ENCODE results near the gene OR4F15. TPM values are rescaled to one million over a fixed set of nuclear protein-coding genes. Genes with fewer than 3 reads are reported as not detected.
"Not testable (repeated sequence)": the region's sequence is repeated elsewhere in the genome, so short reads cannot be mapped to it uniquely, and the experiment has no call there.

Gene OR4F15
- total RNA-seq, result not detected
- long read RNA-seq, result 0 reads

- no peak within 1 kb of the TSS for H3K27ac ChIP-seq
- no peaks in the 10 kb centered on the region for H3K27me3 ChIP-seq
- intact Hi-C loops (cut with DNase I), result no loop called here
- no peak for ATAC-seq
- no peaks in the 10 kb centered on the region for H3K4me1 ChIP-seq
- H3K36me3 ChIP-seq, result no peaks in the 10 kb centered on the region
- no peaks in the 10 kb centered on the region for H3K9me3 ChIP-seq
- TF ChIP-seq POLR2A (IDR thresholded peaks at IDR 0.05), result no peak
- no peak within 1 kb of the TSS for H3K4me3 ChIP-seq
- no peak for DNase-seq
Observed at GRCh38 chr15:101811902-101812301, at the start of gene OR4F15. OR4F15 (plus strand) TSS chr15:101812202; CDS start chr15:101818187, 5,985 bp downstream.

- H3K9me3 ChIP-seq; H3K4me3 ChIP-seq; H3K4me1 ChIP-seq; H3K27ac ChIP-seq; intact Hi-C loops (cut with DNase I); H3K27me3 ChIP-seq; ATAC-seq; H3K36me3 ChIP-seq: not testable (repeated sequence)
- 72% methylated on average over 5 of the region's 23 CpGs for WGBS (ENCODE audit: insufficient coverage, low coverage, low lambda C conversion rate, missing lambda C conversion rate)
- DNase-seq, result peak in 1 of 3 donors; percentile 52
Observed at GRCh38 chr15:101764669-101765339, 47.2 kb upstream of the OR4F15 start.

GRCh38 chr15:101765340-101765671 lies 46.7 kb upstream of the OR4F15 start:
- intact Hi-C loops (cut with DNase I), result not testable (repeated sequence)
- no CpG with 5 or more reads among the region's 7 CpGs for WGBS (ENCODE audit: insufficient coverage, low coverage, low lambda C conversion rate, missing lambda C conversion rate)

GRCh38 chr15:101765772-101766456 lies 46.1 kb upstream of the OR4F15 start:
- no peak overlapping the region for H3K4me3 ChIP-seq
- H3K9me3 ChIP-seq, result no peaks in the 10 kb centered on the region
- no peaks in the 10 kb centered on the region for H3K27me3 ChIP-seq
- WGBS (ENCODE audit: insufficient coverage, low coverage, low lambda C conversion rate, missing lambda C conversion rate), result 61% methylated on average over 3 of the region's 15 CpGs
- DNase-seq (no peak), ATAC-seq (no peak)
- H3K27ac ChIP-seq, result no peak overlapping the region
- no peak for TF ChIP-seq POLR2A (IDR thresholded peaks at IDR 0.05)
- TF ChIP-seq CTCF (IDR thresholded peaks at IDR 0.05), result no peak
- intact Hi-C loops (cut with DNase I), result no loop called here
- no peaks in the 10 kb centered on the region for H3K36me3 ChIP-seq
- H3K4me1 ChIP-seq, result no peaks in the 10 kb centered on the region

More at GRCh38 chr15:101765340-101765671, 46.7 kb upstream of the OR4F15 start:
- not testable (repeated sequence) for H3K36me3 ChIP-seq, H3K27me3 ChIP-seq, H3K4me1 ChIP-seq, H3K9me3 ChIP-seq, ATAC-seq, H3K27ac ChIP-seq, DNase-seq, H3K4me3 ChIP-seq

- H3K27ac ChIP-seq; H3K9me3 ChIP-seq; H3K4me3 ChIP-seq; H3K27me3 ChIP-seq; ATAC-seq; intact Hi-C loops (cut with DNase I); H3K36me3 ChIP-seq; H3K4me1 ChIP-seq: not testable (repeated sequence)
- WGBS (ENCODE audit: insufficient coverage, low coverage, low lambda C conversion rate, missing lambda C conversion rate), result no CpG with 5 or more reads among the region's 11 CpGs
- TF ChIP-seq CTCF (IDR thresholded peaks at IDR 0.05), result peak in 1 of 4 donors; percentile 7
- peak in 1 of 3 donors; percentile 53 for DNase-seq
Observed at GRCh38 chr15:101767083-101767640, 44.8 kb upstream of the OR4F15 start.

- Histone ChIP-seq H3K4me1 (no peaks in the 10 kb centered on the region), H3K9me3 (no peaks in the 10 kb centered on the region), H3K27me3 (no peaks in the 10 kb centered on the region), H3K4me3 (no peak overlapping the region), H3K36me3 (no peaks in the 10 kb centered on the region), H3K27ac (no peak overlapping the region)
- 60% methylated on average over 2 of the region's 8 CpGs for WGBS (ENCODE audit: insufficient coverage, low coverage, low lambda C conversion rate, missing lambda C conversion rate)
- TF ChIP-seq CTCF (IDR thresholded peaks at IDR 0.05) (no peak), POLR2A (IDR thresholded peaks at IDR 0.05) (no peak)
- DNase-seq (no peak), ATAC-seq (no peak)
- intact Hi-C loops (cut with DNase I), result no loop called here
Observed at GRCh38 chr15:101772921-101773320, 39.1 kb upstream of the OR4F15 start.

Measured in right lobe of liver (tissue), 6 donors.